CD14-positive monocyte (primary cell): ENCODE measurements around the gene PPM1H. TPM values are rescaled to one million over a fixed set of nuclear protein-coding genes. Genes with fewer than 3 reads are reported as not detected.

ENCODE experiments used
- DNase-seq, 3 donors: peaks; one replicate each; pipeline ENCODE4 v3.0.0-alpha.2; 2011 to 2022
- H2AFZ ChIP-seq: 2 replicates; pipeline ENCODE4 v1.6.0; 2012; ENCODE audit warnings: mild to moderate bottlenecking, low read depth, low read length, inconsistent platforms; ENCODE audit not compliant: insufficient read depth, poor library complexity, severe bottlenecking
- H3K27ac ChIP-seq, 2 donors: 1 replicate in 1 of 2; 2 replicates in 1 of 2; pipeline ENCODE4 v1.5.1; 2012 to 2013; ENCODE audit warnings: low read length in 2 of 2, control low read depth in 1 of 2, inconsistent platforms in 1 of 2, low read depth in 1 of 2, mild to moderate bottlenecking in 1 of 2
- H3K27me3 ChIP-seq, 2 donors: one replicate each; pipeline versions ENCODE4 v1.6.0 to v1.6.1; 2011 to 2013; ENCODE audit warnings: low read length in 2 of 2; ENCODE audit not compliant: control insufficient read depth in 2 of 2, insufficient read depth in 2 of 2
- H3K36me3 ChIP-seq, 2 donors: replicated peaks in 1 of 2; 1 replicate in 1 of 2; 2 replicates in 1 of 2; pipeline versions ENCODE4 v1.5.1 to v1.6.1; 2012 to 2013; ENCODE audit warnings: low read length in 2 of 2, control low read depth in 1 of 2, inconsistent platforms in 1 of 2, mild to moderate bottlenecking in 1 of 2; ENCODE audit not compliant: insufficient read depth in 2 of 2, control insufficient read depth in 1 of 2
- H3K4me1 ChIP-seq, 2 donors: 1 replicate in 1 of 2; 2 replicates in 1 of 2; pipeline versions ENCODE4 v1.5.1 to v1.6.1; 2012 to 2013; ENCODE audit warnings: low read length in 2 of 2, control low read depth in 1 of 2, inconsistent platforms in 1 of 2, mild to moderate bottlenecking in 1 of 2, moderate library complexity in 1 of 2; ENCODE audit not compliant: insufficient read depth in 2 of 2, control insufficient read depth in 1 of 2
- H3K4me2 ChIP-seq: replicated peaks from 2 replicates; pipeline ENCODE3; 2012; ENCODE audit warnings: low read length, moderate library complexity, mild to moderate bottlenecking; ENCODE audit not compliant: poor library complexity, severe bottlenecking; ENCODE audit errors: extremely low read depth
- H3K4me3 ChIP-seq, 3 experiments: fragments of 200-600 bp in 1 of 3; sonication (generic) in 1 of 3; replicated peaks in 1 of 3; 1 replicate in 2 of 3; 2 replicates in 1 of 3; pipeline ENCODE4 v1.5.1; 2011 to 2013; ENCODE audit warnings: low read length in 3 of 3, mild to moderate bottlenecking in 3 of 3, control low read depth in 2 of 3, low read depth in 2 of 3, inconsistent platforms in 1 of 3, moderate library complexity in 1 of 3
- H3K79me2 ChIP-seq: 2 replicates; pipeline ENCODE4 v1.6.0; 2012; ENCODE audit warnings: mild to moderate bottlenecking, control low read depth, inconsistent platforms, low read length, moderate library complexity; ENCODE audit not compliant: insufficient read depth
- H3K9ac ChIP-seq: 2 replicates; pipeline ENCODE4 v1.6.0; 2017; ENCODE audit warnings: low read length, mild to moderate bottlenecking; ENCODE audit not compliant: insufficient read depth, poor library complexity, severe bottlenecking
- H3K9me3 ChIP-seq, 2 donors: replicated peaks in 1 of 2; 1 replicate in 1 of 2; 2 replicates in 1 of 2; pipeline versions ENCODE4 v1.5.1 to v1.6.1; 2012 to 2013; ENCODE audit warnings: low read length in 2 of 2, control low read depth in 1 of 2; ENCODE audit not compliant: control insufficient read depth in 1 of 2, insufficient read depth in 1 of 2
- H4K20me1 ChIP-seq: 2 replicates; pipeline ENCODE4 v1.6.0; 2012; ENCODE audit warnings: mild to moderate bottlenecking, low read length, control low read depth, moderate library complexity; ENCODE audit not compliant: insufficient read depth
- H3K27ac Mint-ChIP-seq, 7 donors: one replicate each; pipeline ENCODE4 v1.8.0; 2020; ENCODE audit warnings: mild to moderate bottlenecking in 7 of 7, mixed read lengths in 7 of 7, moderate library complexity in 6 of 7, inconsistent platforms in 2 of 7
- H3K27me3 Mint-ChIP-seq, 3 donors: one replicate each; pipeline ENCODE4 v1.8.0; 2021 to 2022; ENCODE audit warnings: low read depth in 3 of 3, mild to moderate bottlenecking in 3 of 3, mixed read lengths in 3 of 3, moderate library complexity in 3 of 3, inconsistent platforms in 1 of 3
- H3K36me3 Mint-ChIP-seq, 2 donors: one replicate each; pipeline ENCODE4 v1.8.0; 2020; ENCODE audit warnings: mixed read lengths in 2 of 2, inconsistent platforms in 1 of 2, mild to moderate bottlenecking in 1 of 2
- H3K4me1 Mint-ChIP-seq: one replicate; pipeline ENCODE4 v1.8.0; 2020; ENCODE audit warnings: mild to moderate bottlenecking, mixed read lengths
- H3K4me3 Mint-ChIP-seq, 2 donors: one replicate each; pipeline ENCODE4 v1.8.0; 2020; ENCODE audit warnings: mild to moderate bottlenecking in 2 of 2, mixed read lengths in 2 of 2, moderate library complexity in 1 of 2
- H3K9me3 Mint-ChIP-seq, 7 donors: one replicate each; pipeline ENCODE4 v1.8.0; 2020 to 2022; ENCODE audit warnings: mixed read lengths in 7 of 7, mild to moderate bottlenecking in 6 of 7, moderate library complexity in 6 of 7, inconsistent platforms in 2 of 7
- CTCF ChIP-seq: fragments of 200-600 bp; IDR thresholded peaks from one replicate; pipeline ENCODE4 v1.8.0; 2022; ENCODE audit warnings: antibody characterized with exemption, mild to moderate bottlenecking
- WGBS: methylation state at CpG from one replicate; pipeline ENCODE4 v1.1.5; 2013; ENCODE audit warnings: missing lambda C conversion rate; ENCODE audit not compliant: insufficient coverage; 5-methylcytosine and 5-hydroxymethylcytosine counted together
- intact Hi-C, 2 donors: fragments of 100-400 bp; cut with micrococcal nuclease; formaldehyde crosslinking; loops; one replicate each; pipeline versions ENCODE4 v1.15.0 to v1.15.1; 2023
- polyA plus RNA-seq, 3 donors: library from polyadenylated mRNA; depleted of rRNA in 1 of 3; unstranded in 2 of 3; stranded (reverse) in 1 of 3; fragments of 300-500 nt in 2 of 3; fragments of >200 nt in 1 of 3; fragmentation: Illumina TruSeq in 2 of 3; gene quantifications; 1 replicate in 2 of 3; 2 replicates in 1 of 3; pipeline ENCODE4 v1.2.3, GENCODE V29; 2012 to 2021

PPM1H gene
- polyA plus RNA-seq, 3 donors = 1.5 to 2.8 (median 1.9) TPM

GRCh38 chr12:62789851-62790250 lies 145.1 kb downstream of the PPM1H start:
- Mint-ChIP-seq H3K36me3 (peaks cover 0 to 2% of the 10 kb centered on the region in 2 donors), H3K27ac (peak overlapping the region in 6 of 7 donors; percentile 51 to 93 (median 71)), H3K27me3 (peaks cover 0 to 2% (median 0%) of the 10 kb centered on the region in 3 donors), H3K9me3 (peaks cover 0 to 2% (median 0%) of the 10 kb centered on the region in 7 donors), H3K4me1 (peaks cover 59% of the 10 kb centered on the region), H3K4me3 (no peak overlapping the region)
- H3K4me3 ChIP-seq = no peak overlapping the region
- no peaks in the 10 kb centered on the region for H3K79me2 ChIP-seq
- intact Hi-C loops = loop anchor here (5.0 to 10.0 kb wide), 5 partner anchors 43 to 208 kb away; no protein-coding TSS in a partner anchor
- H3K4me1 ChIP-seq = peaks cover 44 to 53% of the 10 kb centered on the region in 2 donors
- H3K4me2 ChIP-seq = no peak overlapping the region
- no peaks in the 10 kb centered on the region for H3K36me3 ChIP-seq
- H3K9ac ChIP-seq = no peak overlapping the region
- no peaks in the 10 kb centered on the region for H3K9me3 ChIP-seq
- no peaks in the 10 kb centered on the region for H4K20me1 ChIP-seq
- H2AFZ ChIP-seq = peak overlapping the region; percentile 72
- no peaks in the 10 kb centered on the region for H3K27me3 ChIP-seq
- 0% methylated on average over 2 of the region's 3 CpGs for WGBS
- TF ChIP-seq CTCF = no peak
- peak in 1 of 3 donors; percentile 25 for DNase-seq
- peak overlapping the region in 1 of 2 donors; percentile 56 for H3K27ac ChIP-seq

GRCh38 chr12:62787611-62788010 lies 147.3 kb downstream of the PPM1H start:
- H4K20me1 ChIP-seq = no peaks in the 10 kb centered on the region
- no peaks in the 10 kb centered on the region for H3K27me3 ChIP-seq
- intact Hi-C loops = loop anchor here (5.0 to 10.0 kb wide), 3 partner anchors 40 to 55 kb away; no protein-coding TSS in a partner anchor
- H3K9me3 Mint-ChIP-seq = peaks cover 0 to 4% (median 0%) of the 10 kb centered on the region in 7 donors
- peaks cover 42 to 43% of the 10 kb centered on the region in 2 donors for H3K4me1 ChIP-seq
- peak overlapping the region in 1 of 2 donors; percentile 52 for H3K4me3 Mint-ChIP-seq
- H3K9ac ChIP-seq = no peak overlapping the region
- H3K36me3 ChIP-seq = no peaks in the 10 kb centered on the region
- DNase-seq = peak; percentile 26 to 55 (median 49)
- WGBS = no CpG with 5 or more reads among the region's 4 CpGs
- TF ChIP-seq CTCF = no peak
- H3K27ac Mint-ChIP-seq = peak overlapping the region in 6 of 7 donors; percentile 58 to 95 (median 86)
- no peaks in the 10 kb centered on the region for H3K9me3 ChIP-seq
- H3K36me3 Mint-ChIP-seq = peaks cover 0 to 2% of the 10 kb centered on the region in 2 donors
- peaks cover 0 to 4% (median 0%) of the 10 kb centered on the region in 3 donors for H3K27me3 Mint-ChIP-seq
- H3K79me2 ChIP-seq = no peaks in the 10 kb centered on the region
- H3K4me3 ChIP-seq = peak overlapping the region in 1 of 3 experiments; percentile 31
- H3K4me1 Mint-ChIP-seq = peaks cover 57% of the 10 kb centered on the region
- peak overlapping the region; percentile 23 for H3K4me2 ChIP-seq
- peak overlapping the region in 1 of 2 donors; percentile 81 for H3K27ac ChIP-seq
- no peak overlapping the region for H2AFZ ChIP-seq
